Neutrophil (primary cell): ENCODE results near the gene ADGRF3.

ENCODE experiments used
- H3K27ac ChIP-seq: fragments of 200-600 bp; sonication (generic); 2 replicates; pipeline ENCODE4 v1.5.1; 2016; ENCODE audit warnings: mild to moderate bottlenecking, moderate library complexity
- H3K27me3 ChIP-seq: fragments of 200-600 bp; sonication (generic); 2 replicates; pipeline ENCODE4 v1.6.0; 2016; ENCODE audit warnings: mild to moderate bottlenecking
- H3K36me3 ChIP-seq: fragments of 200-600 bp; sonication (generic); 2 replicates; pipeline ENCODE4 v1.5.1; 2017
- H3K4me1 ChIP-seq, 2 experiments: fragments of 200-600 bp in 1 of 2; sonication (generic) in 1 of 2; 1 replicate in 1 of 2; 2 replicates in 1 of 2; pipeline versions ENCODE4 v1.5.1 to v1.6.1; 2013 to 2016; ENCODE audit warnings: low read depth in 1 of 2, low read length in 1 of 2, mild to moderate bottlenecking in 1 of 2, moderate library complexity in 1 of 2; ENCODE audit not compliant: control insufficient read depth in 1 of 2, insufficient read depth in 1 of 2
- H3K4me3 ChIP-seq, 2 experiments: fragments of 200-600 bp in 1 of 2; sonication (generic) in 1 of 2; 1 replicate in 1 of 2; 2 replicates in 1 of 2; pipeline ENCODE4 v1.5.1; 2013 to 2016; ENCODE audit warnings: low read depth in 1 of 2, low read length in 1 of 2, mild to moderate bottlenecking in 1 of 2, moderate library complexity in 1 of 2
- H3K9me3 ChIP-seq: fragments of 200-600 bp; sonication (generic); 2 replicates; pipeline ENCODE4 v1.5.1; 2016
- CTCF ChIP-seq: fragments of 200-600 bp; sonication (generic); IDR thresholded peaks from 2 replicates; pipeline ENCODE4 v1.5.1; 2016; ENCODE audit warnings: antibody characterized with exemption

Gene ADGRF3

DNA sequence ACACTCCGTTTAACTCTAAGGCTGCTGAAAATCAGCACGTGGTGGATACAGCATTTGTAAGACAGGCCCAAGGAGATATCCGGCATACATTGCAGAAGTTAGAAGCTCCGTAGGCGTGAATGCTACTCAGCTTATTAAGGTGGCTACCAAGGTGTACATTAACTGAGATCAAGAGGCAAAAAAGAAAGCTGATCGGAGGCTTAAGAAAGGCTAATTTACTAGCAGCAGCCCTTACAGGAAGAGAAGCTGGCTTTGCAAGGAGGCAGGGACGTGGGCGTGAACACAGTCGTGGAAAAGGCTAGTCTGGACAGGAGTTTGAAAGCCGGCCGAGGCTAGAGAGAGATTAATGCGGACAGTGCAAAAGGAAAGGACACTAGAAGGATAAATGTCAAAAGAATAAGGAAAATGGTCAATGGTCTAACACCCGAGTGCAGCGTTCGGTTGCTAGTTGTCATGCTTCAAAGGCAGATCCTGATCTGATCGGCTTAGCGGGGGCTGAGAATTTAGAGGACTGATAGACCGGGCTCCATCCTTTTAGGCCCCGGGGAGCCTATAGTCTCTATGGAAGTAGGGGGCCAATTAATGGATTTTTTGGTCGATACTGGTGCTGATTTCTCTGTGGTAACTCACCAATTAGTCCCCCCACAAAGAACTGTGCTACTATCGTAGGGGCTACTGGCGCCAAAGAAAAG lies 46.2 kb downstream of the ADGRF3 start:
- peaks cover 7% of the 10 kb centered on the region for H3K27me3 ChIP-seq
- H3K27ac ChIP-seq, result peak overlapping the region; percentile 58
- H3K4me3 ChIP-seq, result peak overlapping the region; percentile 70 to 94
- H3K9me3 ChIP-seq, result no peaks in the 10 kb centered on the region
- no peaks in the 10 kb centered on the region for H3K36me3 ChIP-seq
- peaks cover 18 to 22% of the 10 kb centered on the region in 2 experiments for H3K4me1 ChIP-seq
- TF ChIP-seq CTCF, result no peak

DNA sequence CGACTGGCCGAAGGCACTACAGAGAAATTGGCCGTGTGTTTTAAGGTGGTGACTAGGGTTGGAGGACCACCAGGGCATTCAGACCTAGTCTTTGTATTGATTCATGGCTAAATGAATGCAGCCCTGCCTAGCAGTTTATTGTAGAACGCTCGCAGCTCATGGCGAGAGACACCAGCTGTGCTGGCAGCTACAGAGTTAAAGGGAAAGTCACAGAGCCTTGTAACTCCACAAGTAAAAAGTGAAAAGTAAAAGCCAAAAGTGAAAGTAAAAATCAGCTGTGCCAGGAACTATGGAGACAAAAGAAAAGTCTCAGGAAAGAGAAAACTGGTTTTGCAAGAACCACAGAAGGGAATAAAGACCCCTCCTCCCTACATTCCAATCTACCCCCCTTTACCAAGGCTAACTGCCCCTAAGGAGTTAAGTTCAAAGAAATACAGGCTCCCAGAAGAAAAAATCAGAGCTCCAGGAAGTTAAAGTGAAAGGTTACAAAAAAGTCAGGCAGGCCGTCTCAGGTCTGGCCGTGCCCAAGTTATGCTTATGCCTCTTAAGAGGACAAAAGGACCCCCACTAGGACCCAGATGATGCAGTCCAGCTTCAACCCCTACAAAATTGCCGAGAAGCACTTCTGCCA lies 47.0 kb downstream of the ADGRF3 start:
- H3K27ac ChIP-seq, result peak overlapping the region; percentile 58

DNA sequence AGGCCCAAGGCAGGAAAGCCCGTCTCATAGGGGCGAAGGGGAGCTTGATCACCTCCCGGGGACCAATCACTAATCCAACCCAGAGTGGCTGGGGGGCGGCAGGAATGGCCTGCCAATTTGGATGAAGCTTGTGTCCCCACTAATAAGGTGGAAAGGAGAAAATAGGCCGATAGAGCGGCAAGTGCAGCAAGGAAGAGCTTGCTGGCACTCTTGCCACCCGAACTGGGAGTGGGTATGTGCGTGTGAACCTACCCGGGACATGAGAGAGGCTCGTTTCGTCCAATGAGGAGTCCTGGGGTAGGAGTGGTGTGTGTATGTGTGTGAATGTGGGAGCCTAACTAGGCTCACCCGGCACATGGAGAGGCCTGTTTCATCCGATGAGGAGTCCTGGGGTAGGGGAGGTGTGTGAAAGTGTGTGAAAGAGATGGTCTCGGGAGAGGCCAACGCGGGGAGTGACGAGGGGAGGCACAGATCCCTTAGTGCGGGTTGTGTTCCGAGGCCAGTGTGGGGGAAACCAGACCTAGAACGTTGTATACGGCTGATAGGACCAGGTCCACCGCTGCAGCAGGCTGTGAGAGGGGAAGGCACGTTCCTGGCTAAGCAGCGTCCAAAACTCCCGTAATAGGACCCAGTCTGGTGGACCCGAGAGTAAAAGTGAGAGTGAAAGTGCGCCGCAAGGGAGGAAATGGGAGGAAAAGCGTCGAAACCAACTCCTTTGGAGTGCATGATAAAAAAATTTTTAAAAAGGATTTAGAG lies 47.8 kb downstream of the ADGRF3 start:
- Histone ChIP-seq H3K4me1 (peaks cover 18 to 22% of the 10 kb centered on the region in 2 experiments), H3K27me3 (peaks cover 7% of the 10 kb centered on the region), H3K27ac (peak overlapping the region; percentile 58), H3K36me3 (no peaks in the 10 kb centered on the region), H3K9me3 (no peaks in the 10 kb centered on the region), H3K4me3 (peak overlapping the region; percentile 70 to 94)
- TF ChIP-seq CTCF, result no peak

More for the DNA sequence above, 47.0 kb downstream of the ADGRF3 start:
- peak overlapping the region; percentile 70 to 94 for H3K4me3 ChIP-seq
- TF ChIP-seq CTCF, result no peak
- H3K4me1 ChIP-seq, result peaks cover 18 to 22% of the 10 kb centered on the region in 2 experiments
- peaks cover 7% of the 10 kb centered on the region for H3K27me3 ChIP-seq
- no peaks in the 10 kb centered on the region for H3K9me3 ChIP-seq
- H3K36me3 ChIP-seq, result no peaks in the 10 kb centered on the region

DNA sequence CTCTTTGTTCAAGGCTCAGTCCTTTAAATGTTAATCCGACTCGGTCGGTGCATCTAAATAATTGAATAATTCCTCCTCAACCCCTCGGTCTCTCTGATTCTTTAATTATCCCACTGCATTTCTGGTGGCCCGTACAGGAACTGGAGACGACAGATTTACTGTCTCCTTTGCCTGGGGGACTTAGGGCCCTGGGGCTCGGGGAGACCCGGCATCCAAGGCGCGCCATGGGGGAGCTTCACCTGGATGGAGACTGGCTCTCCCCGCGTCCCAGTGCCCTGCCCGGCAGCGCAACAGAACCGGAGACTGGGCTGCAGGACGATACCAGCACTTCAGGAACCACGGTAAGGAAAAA lies 48.3 kb downstream of the ADGRF3 start:
- TF ChIP-seq CTCF, result no peak
- Histone ChIP-seq H3K9me3 (no peaks in the 10 kb centered on the region), H3K27ac (no peak overlapping the region), H3K4me3 (peak overlapping the region; percentile 70 to 94), H3K36me3 (no peaks in the 10 kb centered on the region), H3K4me1 (peaks cover 18 to 22% of the 10 kb centered on the region in 2 experiments), H3K27me3 (peaks cover 7% of the 10 kb centered on the region)

DNA sequence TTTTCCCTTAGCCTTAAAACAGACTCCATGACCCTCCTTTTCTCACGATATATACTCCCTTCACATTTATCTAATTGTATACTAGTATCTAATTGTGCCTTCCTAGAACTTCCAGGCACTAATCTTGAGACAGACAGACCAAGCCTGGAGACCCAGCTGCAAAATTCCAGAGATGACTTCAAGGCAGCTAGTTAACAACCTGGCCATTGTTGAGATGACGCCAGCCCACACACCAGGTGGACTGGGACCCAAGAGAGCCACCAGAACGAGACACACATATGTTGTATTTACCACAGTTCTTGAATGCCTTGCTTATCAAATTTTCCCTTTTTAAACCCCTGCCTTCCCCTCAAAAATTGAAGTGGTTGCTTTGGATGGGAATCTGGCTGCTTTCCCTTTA lies 49.5 kb downstream of the ADGRF3 start:
- TF ChIP-seq CTCF, result no peak
- H3K4me1 ChIP-seq, result peaks cover 18 to 22% of the 10 kb centered on the region in 2 experiments
- no peak overlapping the region for H3K4me3 ChIP-seq
- no peaks in the 10 kb centered on the region for H3K9me3 ChIP-seq
- no peaks in the 10 kb centered on the region for H3K36me3 ChIP-seq
- no peak overlapping the region for H3K27ac ChIP-seq
- H3K27me3 ChIP-seq, result peaks cover 7% of the 10 kb centered on the region
